Activated CD4-positive, alpha-beta memory T cell treated with anti-CD3 and anti-CD28 coated beads for 36 hours (primary cell): ENCODE measurements around the gene MASP2. TPM values are rescaled to one million over a fixed set of nuclear protein-coding genes. Genes with fewer than 3 reads are reported as not detected.
"Not testable (repeated sequence)": the region's sequence is repeated elsewhere in the genome, so short reads cannot be mapped to it uniquely, and the experiment has no call there.

ENCODE experiments used
- CTCF ChIA-PET: fragments of 350-600 bp; sonication (Branson Sonifier 250); formaldehyde crosslinking; loops from one replicate; lab custom pipeline; 2021; ENCODE audit warnings: antibody characterized with exemption, inconsistent platforms; lab: Charles Lee
- POLR2A ChIA-PET: fragments of 350-600 bp; sonication (Branson Sonifier 250); formaldehyde crosslinking; loops from one replicate; lab custom pipeline; 2021; ENCODE audit warnings: antibody characterized with exemption; lab: Charles Lee
- DNase-seq: peaks from one replicate; pipeline ENCODE4 v3.0.0-alpha.2; 2020
- H3K27ac Mint-ChIP-seq: one replicate; pipeline ENCODE4 v1.8.0; 2021; ENCODE audit warnings: mixed read lengths
- H3K27me3 Mint-ChIP-seq: one replicate; pipeline ENCODE4 v1.8.0; 2021; ENCODE audit warnings: mixed read lengths
- H3K36me3 Mint-ChIP-seq: one replicate; pipeline ENCODE4 v1.8.0; 2021; ENCODE audit warnings: mixed read lengths
- H3K4me1 Mint-ChIP-seq: one replicate; pipeline ENCODE4 v1.8.0; 2021; ENCODE audit warnings: low read depth, mixed read lengths
- H3K4me3 Mint-ChIP-seq: one replicate; pipeline ENCODE4 v1.8.0; 2021; ENCODE audit warnings: mild to moderate bottlenecking, mixed read lengths
- H3K9me3 Mint-ChIP-seq: one replicate; pipeline ENCODE4 v1.8.0; 2021; ENCODE audit warnings: mixed read lengths
- intact Hi-C: fragments of 100-400 bp; cut with micrococcal nuclease; formaldehyde crosslinking; loops from one replicate; pipeline ENCODE4 v1.15.1; 2023
- total RNA-seq, 2 experiments: library from RNA; stranded (reverse); gene quantifications; one replicate each; pipeline ENCODE4 v1.2.3, GENCODE V29; 2021

The MASP2 gene
- total RNA-seq: not detected

- POLR2A ChIA-PET: no interaction called here
These were observed at the start of gene MASP2 for GRCh38 chr1:11046625-11047365. Gene MASP2 (minus strand): TSS chr1:11047239. CDS start chr1:11047207, 32 bp downstream.

GRCh38 chr1:11083784-11084183 is 36.7 kb upstream of the MASP2 start:
- intact Hi-C loops, H3K4me3 Mint-ChIP-seq, H3K9me3 Mint-ChIP-seq, H3K27me3 Mint-ChIP-seq, POLR2A ChIA-PET, DNase-seq, H3K4me1 Mint-ChIP-seq, H3K27ac Mint-ChIP-seq: not testable (repeated sequence)
- peaks cover 48% of the 10 kb centered on the region for H3K36me3 Mint-ChIP-seq
- CTCF ChIA-PET: interaction anchor here (1.1 kb wide), 1 partner anchor 46 kb away, joined by 3 read pairs; no protein-coding TSS in a partner anchor

More at GRCh38 chr1:11046625-11047365, at the start of gene MASP2:
- no peaks in the 10 kb centered on the region for H3K36me3 Mint-ChIP-seq
- CTCF ChIA-PET: interaction anchor here (1.7 kb wide), 1 partner anchor 10 kb away, joined by 10 read pairs; no protein-coding TSS in a partner anchor
- H3K27me3 Mint-ChIP-seq: no peaks in the 10 kb centered on the region
- no peaks in the 10 kb centered on the region for H3K9me3 Mint-ChIP-seq
- intact Hi-C loops: no loop called here
- no peak within 1 kb of the TSS for H3K27ac Mint-ChIP-seq
- DNase-seq: no peak
- peaks cover 2% of the 10 kb centered on the region for H3K4me1 Mint-ChIP-seq
- no peak within 1 kb of the TSS for H3K4me3 Mint-ChIP-seq

- no peaks in the 10 kb centered on the region for H3K4me1 Mint-ChIP-seq
- intact Hi-C loops: no loop called here
- ChIA-PET CTCF (interaction anchor here (0.9 to 3.7 kb wide), 2 partner anchors 43 to 181 kb away, joined by 3 to 15 read pairs; partner anchors contain the start of gene MTOR), POLR2A (no interaction called here)
- DNase-seq: no peak
- no peak overlapping the region for H3K4me3 Mint-ChIP-seq
- H3K27me3 Mint-ChIP-seq: no peaks in the 10 kb centered on the region
- no peak overlapping the region for H3K27ac Mint-ChIP-seq
- H3K36me3 Mint-ChIP-seq: peaks cover 47% of the 10 kb centered on the region
- H3K9me3 Mint-ChIP-seq: no peaks in the 10 kb centered on the region
These were observed 33.9 kb upstream of the MASP2 start for GRCh38 chr1:11080931-11081330.

GRCh38 chr1:11078631-11079030 is 31.6 kb upstream of the MASP2 start:
- peak overlapping the region; percentile 58 for H3K27ac Mint-ChIP-seq
- H3K9me3 Mint-ChIP-seq: no peaks in the 10 kb centered on the region
- ChIA-PET POLR2A (no interaction called here), CTCF (interaction anchor here (0.9 kb wide), 1 partner anchor 41 kb away, joined by 5 read pairs; no protein-coding TSS in a partner anchor)
- no peak overlapping the region for H3K4me3 Mint-ChIP-seq
- DNase-seq: no peak
- H3K27me3 Mint-ChIP-seq: no peaks in the 10 kb centered on the region
- intact Hi-C loops: no loop called here
- H3K4me1 Mint-ChIP-seq: peaks cover 2% of the 10 kb centered on the region
- H3K36me3 Mint-ChIP-seq: peaks cover 45% of the 10 kb centered on the region

- H3K4me3 Mint-ChIP-seq, H3K27me3 Mint-ChIP-seq, H3K4me1 Mint-ChIP-seq, intact Hi-C loops, H3K9me3 Mint-ChIP-seq: not testable (repeated sequence)
- H3K27ac Mint-ChIP-seq: peak overlapping the region; percentile 33
- ChIA-PET POLR2A (interaction anchor here (0.7 kb wide), 1 partner anchor 1046 kb away, joined by 3 read pairs; no protein-coding TSS in a partner anchor), CTCF (interaction anchor here (2.4 kb wide), 1 partner anchor 36 kb away, joined by 16 read pairs; no protein-coding TSS in a partner anchor)
- peaks cover 53% of the 10 kb centered on the region for H3K36me3 Mint-ChIP-seq
- DNase-seq: peak; percentile 46
These were observed 26.4 kb upstream of the MASP2 start for GRCh38 chr1:11073398-11073797.

- H3K36me3 Mint-ChIP-seq: peaks cover 55% of the 10 kb centered on the region
- ChIA-PET POLR2A (interaction anchor here (1.3 kb wide), 1 partner anchor 12 kb away, joined by 4 read pairs; the partner anchor contains the start of gene SRM), CTCF (interaction anchor here (2.4 kb wide), 1 partner anchor 35 kb away, joined by 16 read pairs; no protein-coding TSS in a partner anchor)
These were observed 25.3 kb upstream of the MASP2 start for GRCh38 chr1:11072216-11072917.

GRCh38 chr1:11071463-11072215 is 24.6 kb upstream of the MASP2 start:
- Mint-ChIP-seq H3K9me3 (no peaks in the 10 kb centered on the region), H3K36me3 (peaks cover 55% of the 10 kb centered on the region), H3K27me3 (no peaks in the 10 kb centered on the region), H3K4me3 (no peak overlapping the region), H3K4me1 (peaks cover 2% of the 10 kb centered on the region), H3K27ac (no peak overlapping the region)
- POLR2A ChIA-PET: interaction anchor here (1.3 kb wide), 1 partner anchor 11 kb away, joined by 4 read pairs; the partner anchor contains the start of gene SRM
- CTCF ChIA-PET: interaction anchor here (2.6 kb wide), 1 partner anchor 34 kb away, joined by 10 read pairs; no protein-coding TSS in a partner anchor
- intact Hi-C loops: no loop called here
- DNase-seq: no peak

More at GRCh38 chr1:11072216-11072917, 25.3 kb upstream of the MASP2 start:
- no peak for DNase-seq
- peaks cover 2% of the 10 kb centered on the region for H3K4me1 Mint-ChIP-seq
- H3K9me3 Mint-ChIP-seq: no peaks in the 10 kb centered on the region
- no peak overlapping the region for H3K27ac Mint-ChIP-seq
- H3K4me3 Mint-ChIP-seq: no peak overlapping the region
- no peaks in the 10 kb centered on the region for H3K27me3 Mint-ChIP-seq
- intact Hi-C loops: no loop called here

GRCh38 chr1:11070876-11071275 is 23.8 kb upstream of the MASP2 start:
- POLR2A ChIA-PET: interaction anchor here (1.3 kb wide), 1 partner anchor 10 kb away, joined by 4 read pairs; the partner anchor contains the start of gene SRM
- H3K27me3 Mint-ChIP-seq: no peaks in the 10 kb centered on the region
- intact Hi-C loops: no loop called here
- peaks cover 55% of the 10 kb centered on the region for H3K36me3 Mint-ChIP-seq
- no peak overlapping the region for H3K4me3 Mint-ChIP-seq
- peaks cover 2% of the 10 kb centered on the region for H3K4me1 Mint-ChIP-seq
- CTCF ChIA-PET: interaction anchor here (0.6 to 2.6 kb wide), 2 partner anchors 28 to 33 kb away, joined by 4 to 10 read pairs; no protein-coding TSS in a partner anchor
- DNase-seq: no peak
- no peaks in the 10 kb centered on the region for H3K9me3 Mint-ChIP-seq
- no peak overlapping the region for H3K27ac Mint-ChIP-seq

- peaks cover 59% of the 10 kb centered on the region for H3K36me3 Mint-ChIP-seq
- POLR2A ChIA-PET: no interaction called here
- CTCF ChIA-PET: interaction anchor here (1.2 to 2.6 kb wide), 3 partner anchors 8 to 31 kb away, joined by 4 to 10 read pairs (median 5); partner anchors contain the start of gene SRM
- no peak overlapping the region for H3K4me3 Mint-ChIP-seq
- H3K27me3 Mint-ChIP-seq: no peaks in the 10 kb centered on the region
- H3K4me1 Mint-ChIP-seq: peaks cover under 1% of the 10 kb centered on the region
- no peak overlapping the region for H3K27ac Mint-ChIP-seq
- no peaks in the 10 kb centered on the region for H3K9me3 Mint-ChIP-seq
- intact Hi-C loops: loop anchor here (10.0 kb wide), 1 partner anchor 196 kb away; the partner anchor contains the start of gene MTOR
- no peak for DNase-seq
These were observed 21.8 kb upstream of the MASP2 start for GRCh38 chr1:11068600-11069473.

- DNase-seq: no peak
- intact Hi-C loops: loop anchor here (10.0 kb wide), 1 partner anchor 197 kb away; the partner anchor contains the start of gene MTOR
- Mint-ChIP-seq H3K27me3 (no peaks in the 10 kb centered on the region), H3K4me1 (peaks cover 9% of the 10 kb centered on the region), H3K4me3 (no peak overlapping the region), H3K27ac (no peak overlapping the region), H3K36me3 (peaks cover 58% of the 10 kb centered on the region), H3K9me3 (no peaks in the 10 kb centered on the region)
- POLR2A ChIA-PET: no interaction called here
- CTCF ChIA-PET: interaction anchor here (1.2 kb wide), 1 partner anchor 30 kb away, joined by 5 read pairs; no protein-coding TSS in a partner anchor
These were observed 20.9 kb upstream of the MASP2 start for GRCh38 chr1:11067716-11068599.
